Measurements from ENCODE around the gene ZBTB42. TPM values are rescaled to one million over a fixed set of nuclear protein-coding genes. Genes with fewer than 3 reads are reported as not detected.

The ZBTB42 gene
- total and polyA plus RNA-seq, 2 donors: 2.1 to 3.2 TPM

- WGBS: 97% methylated on average over 25 of the region's 25 CpGs
- H3K9me3 ChIP-seq (ENCODE audit: control insufficient read depth in 2 of 2, insufficient read depth in 1 of 2, low read length in 1 of 2): peaks cover 0 to 4% of the 10 kb centered on the region in 2 donors
Observed at GRCh38 chr14:104792101-104792884, 8.6 kb upstream of the ZBTB42 start.

GRCh38 chr14:104792945-104793702, 7.8 kb upstream of the ZBTB42 start:
- WGBS: 96% methylated on average over 16 of the region's 16 CpGs
- Histone ChIP-seq H3K9me3 (ENCODE audit: control insufficient read depth in 2 of 2, insufficient read depth in 1 of 2, low read length in 1 of 2) (peaks cover 0 to 4% of the 10 kb centered on the region in 2 donors), H3K27me3 (ENCODE audit: control insufficient read depth in 2 of 2, insufficient read depth in 1 of 2, low read length in 1 of 2) (peaks cover 4 to 26% of the 10 kb centered on the region in 2 donors), H3K27ac (ENCODE audit: low read depth in 1 of 2, low read length in 1 of 2) (no peak overlapping the region), H3K4me1 (ENCODE audit: control insufficient read depth in 2 of 2, insufficient read depth in 2 of 2, low read length in 2 of 2) (peaks cover 17 to 41% of the 10 kb centered on the region in 2 donors), H3K4me3 (ENCODE audit: low read length in 2 of 2) (no peak overlapping the region), H3K36me3 (ENCODE audit: control insufficient read depth in 2 of 2, insufficient read depth in 2 of 2, low read length in 1 of 2) (peaks cover 8 to 40% of the 10 kb centered on the region in 2 donors)
- no peak for DNase-seq (ENCODE audit: low read depth in 6 of 9, low spot score in 9 of 9)

More at GRCh38 chr14:104792101-104792884, 8.6 kb upstream of the ZBTB42 start:
- H3K27me3 ChIP-seq (ENCODE audit: control insufficient read depth in 2 of 2, insufficient read depth in 1 of 2, low read length in 1 of 2): peaks cover under 1 to 18% of the 10 kb centered on the region in 2 donors
- peaks cover 10 to 48% of the 10 kb centered on the region in 2 donors for H3K36me3 ChIP-seq (ENCODE audit: control insufficient read depth in 2 of 2, insufficient read depth in 2 of 2, low read length in 1 of 2)
- peaks cover 17 to 34% of the 10 kb centered on the region in 2 donors for H3K4me1 ChIP-seq (ENCODE audit: control insufficient read depth in 2 of 2, insufficient read depth in 2 of 2, low read length in 2 of 2)
- H3K4me3 ChIP-seq (ENCODE audit: low read length in 2 of 2): no peak overlapping the region
- no peak for DNase-seq (ENCODE audit: low read depth in 6 of 9, low spot score in 9 of 9)
- no peak overlapping the region for H3K27ac ChIP-seq (ENCODE audit: low read depth in 1 of 2, low read length in 1 of 2)

- Histone ChIP-seq H3K4me1 (ENCODE audit: control insufficient read depth in 2 of 2, insufficient read depth in 2 of 2, low read length in 2 of 2) (peaks cover 17 to 41% of the 10 kb centered on the region in 2 donors), H3K4me3 (ENCODE audit: low read length in 2 of 2) (no peak overlapping the region), H3K9me3 (ENCODE audit: control insufficient read depth in 2 of 2, insufficient read depth in 1 of 2, low read length in 1 of 2) (peaks cover 0 to 4% of the 10 kb centered on the region in 2 donors), H3K27ac (ENCODE audit: low read depth in 1 of 2, low read length in 1 of 2) (no peak overlapping the region), H3K36me3 (ENCODE audit: control insufficient read depth in 2 of 2, insufficient read depth in 2 of 2, low read length in 1 of 2) (peaks cover 3 to 36% of the 10 kb centered on the region in 2 donors), H3K27me3 (ENCODE audit: control insufficient read depth in 2 of 2, insufficient read depth in 1 of 2, low read length in 1 of 2) (peaks cover 9 to 31% of the 10 kb centered on the region in 2 donors)
- DNase-seq (ENCODE audit: low read depth in 6 of 9, low spot score in 9 of 9): no peak
- 93% methylated on average over 2 of the region's 2 CpGs for WGBS
Observed at GRCh38 chr14:104793703-104793959, 7.3 kb upstream of the ZBTB42 start.

GRCh38 chr14:104794099-104794498, 6.8 kb upstream of the ZBTB42 start:
- peak in 3 of 9 donors; percentile 33 to 47 (median 41) for DNase-seq (ENCODE audit: low read depth in 6 of 9, low spot score in 9 of 9)
- WGBS: 39% methylated on average over 15 of the region's 15 CpGs
- peak overlapping the region; percentile 56 to 91 for H3K4me3 ChIP-seq (ENCODE audit: low read length in 2 of 2)
- H3K9me3 ChIP-seq (ENCODE audit: control insufficient read depth in 2 of 2, insufficient read depth in 1 of 2, low read length in 1 of 2): peaks cover 0 to 4% of the 10 kb centered on the region in 2 donors
- H3K27ac ChIP-seq (ENCODE audit: low read depth in 1 of 2, low read length in 1 of 2): no peak overlapping the region
- peaks cover 3 to 31% of the 10 kb centered on the region in 2 donors for H3K36me3 ChIP-seq (ENCODE audit: control insufficient read depth in 2 of 2, insufficient read depth in 2 of 2, low read length in 1 of 2)
- peaks cover 10 to 36% of the 10 kb centered on the region in 2 donors for H3K27me3 ChIP-seq (ENCODE audit: control insufficient read depth in 2 of 2, insufficient read depth in 1 of 2, low read length in 1 of 2)
- peaks cover 17 to 41% of the 10 kb centered on the region in 2 donors for H3K4me1 ChIP-seq (ENCODE audit: control insufficient read depth in 2 of 2, insufficient read depth in 2 of 2, low read length in 2 of 2)

- Histone ChIP-seq H3K4me3 (ENCODE audit: low read length in 2 of 2) (peak overlapping the region; percentile 56 to 91), H3K27ac (ENCODE audit: low read depth in 1 of 2, low read length in 1 of 2) (no peak overlapping the region), H3K9me3 (ENCODE audit: control insufficient read depth in 2 of 2, insufficient read depth in 1 of 2, low read length in 1 of 2) (peaks cover 0 to 4% of the 10 kb centered on the region in 2 donors), H3K36me3 (ENCODE audit: control insufficient read depth in 2 of 2, insufficient read depth in 2 of 2, low read length in 1 of 2) (peaks cover 3 to 27% of the 10 kb centered on the region in 2 donors), H3K4me1 (ENCODE audit: control insufficient read depth in 2 of 2, insufficient read depth in 2 of 2, low read length in 2 of 2) (peaks cover 17 to 42% of the 10 kb centered on the region in 2 donors), H3K27me3 (ENCODE audit: control insufficient read depth in 2 of 2, insufficient read depth in 1 of 2, low read length in 1 of 2) (peaks cover 10 to 41% of the 10 kb centered on the region in 2 donors)
- DNase-seq (ENCODE audit: low read depth in 6 of 9, low spot score in 9 of 9): peak in 1 of 9 donors; percentile 32
- 17% methylated on average over 16 of the region's 16 CpGs for WGBS
Observed at GRCh38 chr14:104794631-104794992, 6.3 kb upstream of the ZBTB42 start.

GRCh38 chr14:104794993-104795780, 5.7 kb upstream of the ZBTB42 start, which contains the start of gene AKT1:
Gene AKT1, minus strand, starts transcription at chr14:104795748. Its CDS starts 3,105 bp downstream, at chr14:104792643.
- peak in 1 of 9 donors; percentile 34 for DNase-seq (ENCODE audit: low read depth in 6 of 9, low spot score in 9 of 9)
- under 1% methylated on average over 123 of the region's 124 CpGs for WGBS

GRCh38 chr14:104795781-104796686, 4.9 kb upstream of the ZBTB42 start:
- H3K9me3 ChIP-seq (ENCODE audit: control insufficient read depth in 2 of 2, insufficient read depth in 1 of 2, low read length in 1 of 2): peaks cover 0 to 4% of the 10 kb centered on the region in 2 donors
- peak overlapping the region; percentile 34 to 91 for H3K4me3 ChIP-seq (ENCODE audit: low read length in 2 of 2)
- DNase-seq (ENCODE audit: low read depth in 6 of 9, low spot score in 9 of 9): peak in 3 of 9 donors; percentile 25 to 55 (median 29)
- H3K4me1 ChIP-seq (ENCODE audit: control insufficient read depth in 2 of 2, insufficient read depth in 2 of 2, low read length in 2 of 2): peaks cover 19 to 49% of the 10 kb centered on the region in 2 donors
- peaks cover 14 to 50% of the 10 kb centered on the region in 2 donors for H3K27me3 ChIP-seq (ENCODE audit: control insufficient read depth in 2 of 2, insufficient read depth in 1 of 2, low read length in 1 of 2)
- peaks cover 3 to 13% of the 10 kb centered on the region in 2 donors for H3K36me3 ChIP-seq (ENCODE audit: control insufficient read depth in 2 of 2, insufficient read depth in 2 of 2, low read length in 1 of 2)
- WGBS: 15% methylated on average over 55 of the region's 55 CpGs
- H3K27ac ChIP-seq (ENCODE audit: low read depth in 1 of 2, low read length in 1 of 2): peak overlapping the region in 1 of 2 donors; percentile 83

More at GRCh38 chr14:104794993-104795780, 5.7 kb upstream of the ZBTB42 start, which contains the start of gene AKT1:
- peaks cover 19 to 48% of the 10 kb centered on the region in 2 donors for H3K4me1 ChIP-seq (ENCODE audit: control insufficient read depth in 2 of 2, insufficient read depth in 2 of 2, low read length in 2 of 2)
- H3K36me3 ChIP-seq (ENCODE audit: control insufficient read depth in 2 of 2, insufficient read depth in 2 of 2, low read length in 1 of 2): peaks cover 3 to 22% of the 10 kb centered on the region in 2 donors
- H3K27ac ChIP-seq (ENCODE audit: low read depth in 1 of 2, low read length in 1 of 2): peak within 1 kb of the TSS in 1 of 2 donors; percentile 83
- peaks cover 0 to 4% of the 10 kb centered on the region in 2 donors for H3K9me3 ChIP-seq (ENCODE audit: control insufficient read depth in 2 of 2, insufficient read depth in 1 of 2, low read length in 1 of 2)
- H3K27me3 ChIP-seq (ENCODE audit: control insufficient read depth in 2 of 2, insufficient read depth in 1 of 2, low read length in 1 of 2): peaks cover 12 to 46% of the 10 kb centered on the region in 2 donors
- H3K4me3 ChIP-seq (ENCODE audit: low read length in 2 of 2): peak within 1 kb of the TSS; percentile 56 to 91

GRCh38 chr14:104796687-104797081, 4.2 kb upstream of the ZBTB42 start:
- DNase-seq (ENCODE audit: low read depth in 6 of 9, low spot score in 9 of 9): no peak

More at GRCh38 chr14:104796687-104797081, 4.2 kb upstream of the ZBTB42 start:
- Histone ChIP-seq H3K27me3 (ENCODE audit: control insufficient read depth in 2 of 2, insufficient read depth in 1 of 2, low read length in 1 of 2) (peaks cover 17 to 56% of the 10 kb centered on the region in 2 donors), H3K4me1 (ENCODE audit: control insufficient read depth in 2 of 2, insufficient read depth in 2 of 2, low read length in 2 of 2) (peaks cover 24 to 55% of the 10 kb centered on the region in 2 donors), H3K4me3 (ENCODE audit: low read length in 2 of 2) (no peak overlapping the region), H3K27ac (ENCODE audit: low read depth in 1 of 2, low read length in 1 of 2) (no peak overlapping the region), H3K36me3 (ENCODE audit: control insufficient read depth in 2 of 2, insufficient read depth in 2 of 2, low read length in 1 of 2) (peaks cover 0 to 7% of the 10 kb centered on the region in 2 donors), H3K9me3 (ENCODE audit: control insufficient read depth in 2 of 2, insufficient read depth in 1 of 2, low read length in 1 of 2) (peaks cover 0 to 4% of the 10 kb centered on the region in 2 donors)
- WGBS: 96% methylated on average over 6 of the region's 6 CpGs
